ENCODE data around the gene NDUFA13.

DNA sequence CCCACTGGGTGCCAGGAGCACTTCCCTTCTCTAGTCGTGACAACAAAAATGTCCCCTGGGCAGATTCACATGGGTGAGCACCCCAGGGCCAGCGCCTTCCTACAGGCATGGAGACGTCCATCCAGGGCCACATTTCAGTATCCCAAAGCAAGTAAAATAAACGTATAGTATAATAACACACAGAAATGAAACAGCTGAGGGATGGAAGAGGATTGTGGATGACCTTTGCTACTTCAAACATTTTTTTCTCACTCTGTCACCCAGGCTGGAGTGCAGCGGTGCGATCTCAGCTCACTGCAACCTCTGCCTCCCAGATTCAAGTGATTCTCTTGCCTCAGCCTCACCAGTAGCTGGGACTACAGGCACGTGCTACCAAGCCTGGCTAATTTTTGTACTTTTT lies 50.3 kb downstream of the NDUFA13 start:
- TF ChIP-seq CTCF (IDR thresholded peaks at IDR 0.05) (no peak), POLR2A (IDR thresholded peaks at IDR 0.05) (no peak)
